Stimulated activated naive CD8-positive, alpha-beta T cell treated with anti-CD3 and anti-CD28 coated beads, Interleukin-15, Interleukin-2, amounts not matched to agents 100 ng/mL and 50 ng/mL, for 24 hours (primary cell): ENCODE measurements around the gene GPX4.

Experiments
- H3K27ac Mint-ChIP-seq: one replicate; pipeline ENCODE4 v1.8.0; 2021; ENCODE audit warnings: mild to moderate bottlenecking, mixed read lengths
- H3K27me3 Mint-ChIP-seq: one replicate; pipeline ENCODE4 v1.8.0; 2021; ENCODE audit warnings: mixed read lengths
- H3K36me3 Mint-ChIP-seq: one replicate; pipeline ENCODE4 v1.8.0; 2021; ENCODE audit warnings: low read depth, mixed read lengths
- H3K4me1 Mint-ChIP-seq: one replicate; pipeline ENCODE4 v1.8.0; 2021; ENCODE audit warnings: low read depth, mixed read lengths
- H3K4me3 Mint-ChIP-seq: one replicate; pipeline ENCODE4 v1.8.0; 2021; ENCODE audit warnings: mild to moderate bottlenecking, mixed read lengths
- H3K9me3 Mint-ChIP-seq: one replicate; pipeline ENCODE4 v1.8.0; 2021; ENCODE audit warnings: mixed read lengths

The GPX4 gene

GRCh38 chr19:1103708-1104310 is at the start of gene GPX4:
GPX4 (plus strand) TSS chr19:1103994; CDS start chr19:1104044, 50 bp downstream.
- Mint-ChIP-seq H3K4me1 (peaks cover 48% of the 10 kb centered on the region), H3K27ac (peak within 1 kb of the TSS; percentile 89), H3K36me3 (no peaks in the 10 kb centered on the region), H3K4me3 (peak within 1 kb of the TSS; percentile 76), H3K9me3 (no peaks in the 10 kb centered on the region), H3K27me3 (no peaks in the 10 kb centered on the region)

GRCh38 chr19:1054102-1055027 is 49.4 kb upstream of the GPX4 start:
- Mint-ChIP-seq H3K4me3 (no peak overlapping the region), H3K27ac (no peak overlapping the region), H3K27me3 (no peaks in the 10 kb centered on the region), H3K36me3 (peaks cover 12% of the 10 kb centered on the region), H3K9me3 (no peaks in the 10 kb centered on the region), H3K4me1 (peaks cover 13% of the 10 kb centered on the region)

GRCh38 chr19:1055028-1055425 is 48.8 kb upstream of the GPX4 start:
- Mint-ChIP-seq H3K9me3 (no peaks in the 10 kb centered on the region), H3K27ac (no peak overlapping the region), H3K4me3 (no peak overlapping the region), H3K4me1 (peaks cover 13% of the 10 kb centered on the region), H3K27me3 (no peaks in the 10 kb centered on the region), H3K36me3 (peaks cover 12% of the 10 kb centered on the region)

GRCh38 chr19:1055886-1056620 is 47.7 kb upstream of the GPX4 start:
- Mint-ChIP-seq H3K36me3 (peaks cover 12% of the 10 kb centered on the region), H3K4me3 (no peak overlapping the region), H3K9me3 (no peaks in the 10 kb centered on the region), H3K4me1 (peaks cover 13% of the 10 kb centered on the region), H3K27me3 (no peaks in the 10 kb centered on the region), H3K27ac (no peak overlapping the region)

GRCh38 chr19:1057176-1057855 is 46.5 kb upstream of the GPX4 start:
- Mint-ChIP-seq H3K36me3 (peaks cover 12% of the 10 kb centered on the region), H3K27me3 (no peaks in the 10 kb centered on the region), H3K4me3 (no peak overlapping the region), H3K4me1 (peaks cover 13% of the 10 kb centered on the region), H3K27ac (no peak overlapping the region), H3K9me3 (no peaks in the 10 kb centered on the region)

GRCh38 chr19:1058112-1058511 is 45.7 kb upstream of the GPX4 start:
- no peak overlapping the region for H3K4me3 Mint-ChIP-seq
- H3K4me1 Mint-ChIP-seq, result peaks cover 13% of the 10 kb centered on the region
- peak overlapping the region; percentile 1 for H3K27ac Mint-ChIP-seq
- H3K27me3 Mint-ChIP-seq, result no peaks in the 10 kb centered on the region
- H3K9me3 Mint-ChIP-seq, result no peaks in the 10 kb centered on the region
- H3K36me3 Mint-ChIP-seq, result peaks cover 12% of the 10 kb centered on the region

- peaks cover 12% of the 10 kb centered on the region for H3K36me3 Mint-ChIP-seq
- peaks cover 27% of the 10 kb centered on the region for H3K4me1 Mint-ChIP-seq
- H3K9me3 Mint-ChIP-seq, result no peaks in the 10 kb centered on the region
- no peaks in the 10 kb centered on the region for H3K27me3 Mint-ChIP-seq
- H3K27ac Mint-ChIP-seq, result no peak overlapping the region
- no peak overlapping the region for H3K4me3 Mint-ChIP-seq
Observed at GRCh38 chr19:1060689-1061088, 43.1 kb upstream of the GPX4 start.

GRCh38 chr19:1061987-1062386 is 41.8 kb upstream of the GPX4 start:
- Mint-ChIP-seq H3K27me3 (no peaks in the 10 kb centered on the region), H3K4me1 (peaks cover 31% of the 10 kb centered on the region), H3K27ac (no peak overlapping the region), H3K4me3 (no peak overlapping the region), H3K36me3 (peaks cover 5% of the 10 kb centered on the region), H3K9me3 (no peaks in the 10 kb centered on the region)

- H3K27me3 Mint-ChIP-seq, result no peaks in the 10 kb centered on the region
- no peak overlapping the region for H3K27ac Mint-ChIP-seq
- H3K9me3 Mint-ChIP-seq, result no peaks in the 10 kb centered on the region
- no peak overlapping the region for H3K4me3 Mint-ChIP-seq
- H3K4me1 Mint-ChIP-seq, result peaks cover 27% of the 10 kb centered on the region
- H3K36me3 Mint-ChIP-seq, result peaks cover 2% of the 10 kb centered on the region
Observed at GRCh38 chr19:1062387-1063029, 41.3 kb upstream of the GPX4 start.

GRCh38 chr19:1063030-1063908 is 40.5 kb upstream of the GPX4 start:
- H3K4me1 Mint-ChIP-seq, result peaks cover 20% of the 10 kb centered on the region
- H3K36me3 Mint-ChIP-seq, result no peaks in the 10 kb centered on the region
- no peaks in the 10 kb centered on the region for H3K27me3 Mint-ChIP-seq
- H3K9me3 Mint-ChIP-seq, result no peaks in the 10 kb centered on the region
- no peak overlapping the region for H3K27ac Mint-ChIP-seq
- H3K4me3 Mint-ChIP-seq, result no peak overlapping the region

GRCh38 chr19:1063909-1064660 is 39.7 kb upstream of the GPX4 start:
- no peak overlapping the region for H3K4me3 Mint-ChIP-seq
- H3K27ac Mint-ChIP-seq, result no peak overlapping the region
- H3K27me3 Mint-ChIP-seq, result no peaks in the 10 kb centered on the region
- H3K4me1 Mint-ChIP-seq, result peaks cover 24% of the 10 kb centered on the region
- H3K9me3 Mint-ChIP-seq, result no peaks in the 10 kb centered on the region
- H3K36me3 Mint-ChIP-seq, result peaks cover 6% of the 10 kb centered on the region

GRCh38 chr19:1064661-1065605 is 38.9 kb upstream of the GPX4 start:
- H3K4me3 Mint-ChIP-seq, result peak overlapping the region; percentile 27
- H3K4me1 Mint-ChIP-seq, result peaks cover 33% of the 10 kb centered on the region
- peaks cover 11% of the 10 kb centered on the region for H3K36me3 Mint-ChIP-seq

More at GRCh38 chr19:1064661-1065605, 38.9 kb upstream of the GPX4 start:
- Mint-ChIP-seq H3K9me3 (no peaks in the 10 kb centered on the region), H3K27me3 (no peaks in the 10 kb centered on the region), H3K27ac (no peak overlapping the region)
